Limb (tissue), 2 donors: ENCODE results near the gene METTL18.
"Not testable (repeated sequence)": the region's sequence is repeated elsewhere in the genome, so short reads cannot be mapped to it uniquely, and the experiment has no call there.

Experiments used
- DNase-seq, 2 donors: peaks; one replicate each; pipeline ENCODE4 v3.0.0-alpha.2; 2016; ENCODE audit errors: extremely low spot score in 2 of 2

Gene METTL18

DNA sequence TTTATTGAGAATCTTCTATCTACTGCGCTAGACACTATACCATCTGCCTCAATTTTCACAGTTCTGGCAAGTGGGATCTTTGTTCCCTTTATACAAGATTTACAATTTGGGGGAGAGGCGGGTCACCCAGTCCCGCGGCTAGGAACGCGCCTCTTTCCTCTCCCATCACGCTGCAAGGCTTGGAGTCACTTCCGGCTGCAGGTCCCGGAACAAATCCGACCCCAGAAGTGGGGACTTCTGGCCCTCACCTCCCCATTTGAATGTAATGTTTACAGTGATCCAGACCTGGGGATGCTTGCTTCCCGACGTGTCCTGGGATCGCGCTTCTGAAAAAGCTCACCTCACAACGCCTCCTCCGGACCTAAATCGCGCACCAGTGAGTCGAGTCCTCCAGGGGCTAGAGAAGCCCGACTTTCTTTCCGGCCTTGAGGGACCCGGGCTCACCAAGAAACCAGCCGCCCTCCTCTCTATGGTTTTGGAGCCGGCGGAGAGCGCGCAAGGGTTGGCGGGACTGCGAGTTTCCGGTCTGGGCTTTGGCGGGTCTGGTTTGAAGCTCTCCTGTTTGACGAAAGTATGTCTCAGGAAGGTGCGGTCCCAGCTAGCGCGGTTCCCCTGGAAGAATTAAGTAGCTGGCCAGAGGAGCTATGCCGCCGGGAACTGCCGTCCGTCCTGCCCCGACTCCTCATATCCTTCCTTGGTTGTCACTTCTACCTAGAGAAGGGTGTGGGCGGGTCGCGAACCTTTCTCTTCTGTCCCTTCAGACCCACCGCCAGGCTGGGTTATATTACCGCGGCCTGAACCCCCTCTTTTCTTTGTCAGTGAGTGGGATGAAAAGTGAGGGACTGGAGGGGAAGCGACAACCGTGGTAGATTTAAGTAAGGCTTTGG is at the start of gene METTL18:
Gene METTL18, minus strand, starts transcription at position 378 of the 887 bp plus-strand sequence. CDS start 1,212 bp downstream, outside the sequence.
- peak; percentile 93 to 94 for DNase-seq

DNA sequence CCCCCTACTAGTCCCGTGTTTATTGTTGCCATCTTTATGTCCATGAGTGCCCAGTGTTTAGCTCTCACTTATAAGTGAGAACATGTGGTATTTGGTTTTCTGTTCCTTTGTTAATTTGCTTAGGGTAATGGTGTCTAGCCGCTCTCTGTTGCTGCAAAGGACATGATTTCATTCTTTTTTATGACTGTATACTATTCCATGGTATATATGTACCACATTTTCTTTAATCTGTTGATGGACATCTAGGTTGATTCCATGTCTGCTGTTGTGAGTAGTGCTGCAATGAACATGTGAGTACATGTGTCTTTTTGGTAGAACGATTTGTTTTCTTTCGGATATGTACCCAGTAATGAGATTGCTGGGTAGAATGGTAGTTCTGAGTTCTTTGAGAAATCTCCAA is 44.2 kb upstream of the METTL18 start:
- no peak for DNase-seq

DNA sequence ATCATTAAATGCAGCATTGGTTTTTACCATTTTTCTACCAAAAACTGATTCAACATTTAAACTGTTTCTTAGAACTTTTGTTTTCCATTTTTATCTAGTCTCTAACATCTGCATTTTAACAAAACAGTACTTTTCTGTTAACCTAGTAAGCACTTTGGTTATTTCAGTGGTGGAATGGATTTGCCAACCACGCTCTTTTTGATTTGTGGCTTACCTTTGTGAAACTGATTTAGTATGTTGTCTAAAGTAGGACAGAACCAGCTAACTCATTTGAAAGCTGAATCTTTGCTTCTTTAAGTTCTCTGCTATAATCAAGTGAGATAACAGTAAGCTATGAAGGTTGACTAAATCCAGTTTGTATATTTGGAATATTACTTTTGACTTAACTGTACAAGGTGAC is 41.5 kb upstream of the METTL18 start:
- no peak for DNase-seq

DNA sequence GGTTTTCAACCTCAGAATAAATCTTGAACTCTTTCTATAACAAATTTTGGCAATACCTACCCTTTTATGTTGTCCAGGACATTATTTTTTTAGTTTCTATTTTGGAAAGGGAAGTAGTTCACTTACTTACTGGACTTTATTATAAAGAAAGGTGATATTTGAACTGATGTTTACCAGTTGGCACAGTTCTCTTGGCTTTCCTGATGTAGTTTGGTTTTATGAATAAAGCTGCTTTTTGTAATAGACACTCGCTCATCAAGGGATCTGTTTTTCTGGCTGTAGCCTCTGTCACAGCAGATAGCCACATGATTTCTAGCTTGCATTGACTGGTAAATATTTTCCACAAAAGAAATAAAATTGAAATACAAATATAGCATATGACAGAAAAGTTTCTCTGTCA is 40.9 kb upstream of the METTL18 start:
- DNase-seq: no peak

DNA sequence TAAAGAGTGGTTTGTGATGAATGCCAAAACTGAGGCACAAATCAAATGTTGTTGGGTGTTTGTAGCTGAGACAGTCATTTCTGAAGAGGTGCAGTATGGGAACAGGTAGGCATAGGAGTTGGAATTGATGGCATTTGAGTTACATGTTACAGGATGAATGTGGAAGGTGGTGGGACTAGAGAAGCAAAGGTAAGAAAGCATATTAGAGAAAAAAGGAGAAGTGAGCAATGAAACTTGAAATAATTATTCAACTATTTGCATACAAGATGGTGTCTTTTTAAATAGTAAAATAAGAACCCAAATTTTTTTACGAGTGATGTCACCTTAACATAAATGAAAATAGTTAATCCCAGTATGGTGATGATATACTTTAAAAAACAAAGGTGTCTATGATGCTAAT is 40.2 kb upstream of the METTL18 start:
- no peak for DNase-seq

DNA sequence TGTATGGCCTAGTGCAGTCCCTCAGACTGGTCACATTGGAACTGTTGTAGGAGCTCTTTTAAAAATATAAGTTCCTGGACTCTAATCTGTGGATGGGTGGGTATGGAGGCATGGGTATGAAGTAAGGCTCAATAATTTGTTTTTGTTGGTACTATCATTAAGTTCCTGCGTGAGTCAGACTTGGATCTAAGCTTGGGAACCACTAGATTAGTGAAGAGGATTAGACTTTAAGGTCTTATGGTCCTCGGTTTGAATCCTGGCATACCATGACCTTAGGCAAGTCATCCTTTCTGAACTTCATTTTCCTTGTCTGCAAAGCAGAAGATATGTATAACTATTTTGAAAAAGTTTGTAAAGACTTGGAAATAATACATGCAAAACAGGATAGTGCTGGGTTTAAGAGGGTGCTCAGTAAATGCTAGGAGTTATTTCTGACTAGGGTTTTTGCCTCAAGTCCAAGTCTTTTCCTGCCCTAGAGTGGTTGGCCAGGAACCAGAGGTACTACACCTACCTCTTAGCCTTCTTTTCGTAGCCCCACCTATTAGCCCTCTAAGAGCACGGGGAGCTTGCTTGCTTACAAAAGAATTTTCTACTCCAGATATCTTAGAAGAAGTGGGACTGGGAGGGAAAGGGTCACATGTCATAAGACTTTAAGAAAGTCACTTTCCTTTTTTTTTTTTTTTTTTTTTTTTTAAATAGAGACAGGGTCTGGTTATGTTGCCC is 38.6 kb upstream of the METTL18 start:
- no peak for DNase-seq

DNA sequence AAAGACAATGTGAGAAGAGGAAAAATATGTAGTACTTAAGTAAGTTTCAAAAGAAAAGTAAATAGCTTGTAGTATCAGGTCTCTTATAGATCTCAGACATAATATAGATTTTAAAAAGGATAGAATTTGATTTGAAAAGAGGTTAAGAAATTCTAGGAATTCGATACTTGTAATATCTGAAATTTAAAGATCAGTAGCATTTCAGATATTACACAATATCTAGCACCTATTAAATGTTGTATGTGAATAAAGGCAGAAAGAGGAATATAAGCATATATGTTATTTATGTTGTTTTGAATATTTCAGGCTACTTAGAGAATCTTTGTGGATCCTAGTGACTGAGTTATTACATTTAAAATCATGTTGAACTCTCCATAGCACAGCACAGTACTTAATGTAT is 35.0 kb upstream of the METTL18 start:
- DNase-seq: no peak

DNA sequence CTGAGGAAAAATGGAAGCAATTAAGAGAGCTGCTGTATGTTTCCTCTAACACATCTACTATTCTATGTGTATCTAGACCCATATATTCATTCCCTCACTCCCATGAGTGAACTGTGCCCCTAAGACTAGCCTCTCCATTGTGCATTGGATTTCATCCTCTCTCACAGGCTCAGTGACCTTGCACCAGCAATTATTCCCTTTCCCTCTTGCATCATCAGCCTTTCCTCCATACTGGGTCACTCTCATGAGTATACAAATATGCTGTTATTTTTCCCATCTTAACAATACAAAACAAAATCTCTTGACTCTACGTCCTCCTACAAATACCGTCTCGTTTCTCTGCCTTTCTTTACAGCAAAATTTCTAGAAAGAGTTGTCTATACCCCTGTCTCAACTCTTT is 29.4 kb upstream of the METTL18 start:
- DNase-seq: no peak

DNA sequence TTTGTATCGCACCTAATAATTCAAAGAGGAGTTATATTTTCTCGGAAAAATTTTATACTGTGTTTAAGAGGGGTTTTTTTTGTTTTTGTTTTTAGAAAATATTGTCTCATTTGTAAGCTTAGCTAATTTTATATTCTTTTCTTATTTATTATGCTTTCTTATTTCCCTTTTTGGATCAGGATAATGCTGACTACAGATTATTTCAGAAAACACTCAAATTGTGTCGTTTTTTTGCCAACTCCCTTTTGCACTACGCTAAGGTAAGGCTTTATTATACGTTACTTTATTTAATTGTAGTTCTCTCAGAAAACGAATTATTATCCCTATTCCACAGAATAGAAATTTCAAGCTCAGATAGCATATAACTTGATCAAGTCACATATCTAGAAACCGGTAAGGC is 26.8 kb upstream of the METTL18 start:
- no peak for DNase-seq

DNA sequence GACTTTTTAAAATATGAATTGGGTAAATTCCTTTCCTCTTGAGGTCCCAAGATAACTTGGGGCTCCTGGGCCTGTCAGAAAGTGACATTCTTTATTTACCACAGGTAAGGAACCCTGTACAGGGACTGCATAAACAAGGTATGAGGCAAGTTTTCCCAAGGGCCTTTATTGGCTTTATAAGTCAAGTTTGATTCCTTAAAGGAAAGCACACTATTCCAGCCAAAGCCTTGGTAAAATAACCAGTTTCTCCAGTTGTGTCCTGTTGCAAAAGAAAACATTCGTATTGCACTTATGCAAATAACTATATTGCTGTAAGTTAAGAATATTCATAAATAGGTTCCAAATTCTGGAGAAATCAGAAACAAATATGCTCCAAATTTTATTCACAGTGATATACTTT is 21.9 kb upstream of the METTL18 start:
- DNase-seq: no peak

DNA sequence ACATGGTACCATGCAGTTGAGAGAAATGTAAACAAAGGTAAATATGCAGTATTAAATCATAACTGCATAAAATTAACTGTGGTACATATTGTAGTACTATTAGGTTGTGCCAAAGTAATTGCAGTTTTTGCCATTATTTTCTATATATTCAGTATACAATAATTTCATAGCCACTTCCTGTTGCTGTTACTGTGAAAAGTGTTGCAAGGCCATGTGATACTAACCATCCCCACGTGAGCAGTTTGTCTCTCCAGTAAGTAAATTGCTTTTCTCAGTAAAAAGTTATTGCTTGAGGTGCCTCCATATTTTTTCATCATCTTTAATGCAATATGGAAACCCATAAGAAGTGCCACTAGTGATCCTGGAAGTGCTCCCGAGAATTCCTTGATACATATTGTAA is 19.6 kb upstream of the METTL18 start:
- DNase-seq: no peak

DNA sequence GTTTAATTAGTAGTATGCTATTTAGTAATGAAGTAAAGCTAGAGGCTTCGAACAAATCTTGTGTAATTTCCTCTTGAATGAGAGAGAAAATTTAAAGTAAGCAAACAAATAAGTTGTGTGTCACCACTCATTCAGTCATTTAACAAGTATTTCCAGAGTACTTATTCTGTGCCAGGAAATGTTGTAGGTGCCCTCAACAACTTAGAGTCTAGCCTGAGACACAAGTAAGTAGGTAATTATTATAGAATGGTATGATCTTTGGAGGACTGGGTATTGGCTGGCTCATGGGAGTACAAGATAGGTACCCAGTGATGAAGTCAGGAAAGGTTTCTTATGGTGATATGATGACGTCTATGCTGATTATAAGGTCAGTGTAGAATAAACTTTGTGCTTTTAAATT is 17.4 kb upstream of the METTL18 start:
- DNase-seq: no peak

DNA sequence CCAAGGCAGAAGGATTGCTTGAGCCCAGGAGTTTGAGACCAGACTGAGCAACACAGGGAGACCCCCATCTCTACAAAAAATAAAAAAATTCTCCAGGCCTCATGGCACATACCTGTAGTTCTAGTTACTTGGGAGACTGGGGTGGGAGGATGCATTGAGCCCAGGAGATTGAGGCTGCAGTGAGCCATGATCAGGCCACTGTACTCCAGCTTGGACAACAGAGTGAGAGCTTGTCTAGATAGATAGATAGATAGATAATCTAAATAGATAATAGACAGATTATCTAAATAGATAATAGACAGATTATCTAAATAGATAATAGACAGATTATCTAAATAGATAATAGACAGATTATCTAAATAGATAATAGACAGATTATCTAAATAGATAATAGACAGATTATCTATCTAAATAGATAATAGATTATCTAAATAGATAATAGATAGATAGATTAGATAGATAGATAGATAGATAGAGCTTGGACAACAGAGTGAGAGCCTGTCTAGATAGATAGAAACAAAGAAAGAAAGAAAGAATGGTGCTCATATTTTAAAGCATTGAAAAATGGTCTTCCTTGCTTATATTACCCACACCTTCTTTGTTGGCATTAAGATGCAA is 16.8 kb upstream of the METTL18 start:
- DNase-seq: not testable (repeated sequence)

DNA sequence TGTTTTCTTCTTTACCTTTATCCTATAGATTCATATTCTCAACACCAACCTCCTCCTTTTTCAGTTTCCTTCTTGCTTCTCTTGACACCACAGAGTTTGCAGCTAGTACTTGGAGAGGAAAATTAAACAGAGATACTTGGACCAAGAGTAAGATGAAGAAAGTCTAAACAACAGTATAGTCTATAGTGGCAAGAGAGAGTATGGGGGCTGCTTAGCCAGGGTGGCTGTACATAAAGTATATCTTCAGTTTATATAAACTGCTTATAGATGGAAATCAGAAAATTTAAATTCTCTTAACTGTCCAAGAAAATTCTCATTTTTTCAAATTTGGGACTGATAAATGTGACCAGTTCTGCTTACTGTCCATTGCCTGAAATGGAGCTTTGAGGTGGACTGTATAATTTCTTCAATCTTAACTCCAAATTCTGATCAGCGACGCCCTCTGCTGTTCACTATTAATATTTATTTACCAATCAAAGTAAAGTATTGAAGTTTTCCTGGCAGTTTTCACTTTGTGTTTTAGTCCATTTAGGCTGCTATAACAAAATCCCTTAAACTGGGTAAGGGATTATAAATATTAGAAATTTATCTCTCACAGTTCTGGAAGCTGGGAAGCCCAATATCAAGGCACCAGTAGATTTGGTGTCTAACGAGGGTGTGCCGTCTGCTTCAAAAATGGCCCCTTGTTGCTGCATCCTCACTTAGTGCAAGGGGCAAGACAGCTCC is 14.8 kb upstream of the METTL18 start:
- DNase-seq: peak in 1 of 2 donors; percentile 36

DNA sequence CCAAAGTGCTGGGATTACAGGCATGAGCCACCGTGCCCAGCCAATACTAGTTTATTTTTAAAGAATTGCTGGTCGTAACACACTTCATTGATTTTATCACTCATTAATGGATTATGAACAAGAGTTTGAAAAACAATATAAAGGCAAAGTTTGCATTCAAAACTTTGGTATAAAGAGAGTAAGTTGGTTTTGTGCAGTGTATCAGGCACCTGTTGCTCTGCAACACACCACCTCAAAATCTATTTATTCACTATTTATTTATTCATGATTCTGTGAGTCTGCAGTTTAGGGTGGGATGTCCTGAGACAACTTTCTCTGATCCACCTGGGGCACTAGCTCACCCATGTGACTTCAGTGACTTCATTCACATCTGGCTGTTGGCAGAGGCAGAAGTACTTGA is 10.2 kb upstream of the METTL18 start:
- DNase-seq: no peak

DNA sequence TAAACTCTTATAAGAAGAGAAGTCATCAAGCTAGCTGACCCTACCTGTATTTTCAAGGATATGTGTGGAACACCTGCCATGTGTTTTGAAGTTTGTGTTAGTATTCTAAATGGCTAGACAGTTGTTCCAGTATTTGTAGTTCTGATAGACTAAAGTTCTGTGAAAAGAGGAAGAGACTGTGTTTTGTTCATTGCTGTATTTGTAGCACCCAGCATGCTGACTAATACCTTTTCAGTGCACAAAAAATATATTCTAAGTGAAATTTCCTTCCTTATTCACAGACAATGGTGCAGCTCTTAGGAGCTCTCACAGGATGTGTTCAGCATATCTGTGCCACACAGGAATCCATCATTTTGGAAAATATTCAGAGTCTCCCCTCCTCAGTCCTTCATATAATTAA is 8.2 kb upstream of the METTL18 start:
- no peak for DNase-seq

DNA sequence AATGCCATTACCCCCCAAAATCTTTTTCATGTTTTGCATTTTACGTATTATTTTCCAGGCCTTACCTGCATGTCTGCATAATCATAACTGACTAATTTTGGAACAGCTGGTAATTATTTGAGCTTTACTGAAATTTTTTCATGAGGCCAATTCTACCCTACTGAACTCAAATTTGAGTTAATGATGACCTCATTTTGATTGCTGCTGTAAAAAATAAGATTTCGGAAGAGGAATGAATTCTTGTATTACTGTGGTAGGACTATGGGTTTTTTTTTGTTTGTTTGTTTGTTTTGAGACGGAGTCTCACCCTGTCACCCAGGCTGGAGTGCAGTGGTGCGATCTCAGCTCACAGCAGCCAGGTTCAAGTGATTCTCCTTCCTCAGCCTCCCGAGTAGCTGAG is 2.6 kb upstream of the METTL18 start:
- no peak for DNase-seq

DNA sequence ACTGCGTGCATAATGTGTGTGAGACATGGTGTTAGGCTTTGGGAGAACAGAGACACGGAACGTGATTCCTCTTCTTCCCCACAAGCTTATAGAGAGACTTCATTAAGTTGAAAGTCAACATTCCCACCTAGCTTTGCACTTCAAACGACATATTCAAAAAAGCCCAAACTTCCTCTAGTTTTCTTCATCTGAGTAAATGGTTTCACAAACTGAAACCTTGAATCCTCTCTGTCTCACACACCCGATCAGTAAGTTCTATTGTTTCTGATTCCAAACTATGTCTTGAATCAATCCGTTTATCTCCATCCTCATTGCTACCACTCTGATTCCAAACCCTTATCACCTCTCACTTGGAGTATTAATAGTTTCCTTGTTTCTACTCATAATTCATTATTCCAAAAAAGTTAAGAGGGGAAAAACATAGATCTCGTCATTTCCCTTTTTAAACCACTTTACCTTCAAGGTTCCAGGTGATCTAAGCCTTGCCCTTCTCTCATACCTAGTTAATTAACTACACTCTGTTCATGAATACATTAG is 1.6 kb upstream of the METTL18 start:
- no peak for DNase-seq

DNA sequence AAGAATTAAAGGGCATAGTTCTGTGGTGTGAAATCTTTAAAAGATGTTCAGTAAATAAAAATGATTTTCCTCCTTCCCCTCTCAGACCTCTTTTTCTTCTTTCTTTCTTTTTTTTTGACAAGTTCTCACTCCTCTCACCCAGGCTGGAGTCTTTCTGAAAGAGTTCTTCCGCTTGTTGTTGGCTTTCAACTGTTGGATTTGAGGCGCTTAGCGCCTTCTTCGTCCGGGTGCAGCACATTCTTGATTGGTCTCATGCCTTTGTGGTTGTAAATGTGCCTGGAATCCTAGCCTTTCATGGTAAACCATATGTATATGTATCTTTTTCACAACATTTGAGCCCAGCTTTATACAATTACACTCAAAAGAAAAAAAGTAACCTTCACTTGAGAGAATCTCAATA is 980 bp upstream of the METTL18 start:
- DNase-seq: no peak

DNA sequence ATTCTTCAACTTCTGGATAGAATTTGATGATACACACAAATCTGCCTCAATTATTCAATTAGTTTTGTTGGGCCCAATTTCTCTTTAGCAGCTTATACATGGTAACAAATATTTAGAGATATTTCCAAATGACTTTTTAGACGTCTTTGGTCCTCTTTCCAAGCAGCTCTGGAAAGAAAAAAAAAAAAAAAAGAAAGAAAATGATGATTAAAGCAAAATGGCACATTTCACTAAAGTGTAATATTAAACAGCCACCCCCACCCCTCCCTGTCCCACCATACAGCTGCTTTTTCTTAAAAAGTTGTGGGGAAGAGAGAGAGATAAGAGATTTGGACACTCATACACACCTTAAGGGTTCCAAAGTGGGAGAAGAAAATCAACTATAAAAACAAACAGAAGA is 977 bp downstream of the METTL18 start:
- DNase-seq: no peak

DNA sequence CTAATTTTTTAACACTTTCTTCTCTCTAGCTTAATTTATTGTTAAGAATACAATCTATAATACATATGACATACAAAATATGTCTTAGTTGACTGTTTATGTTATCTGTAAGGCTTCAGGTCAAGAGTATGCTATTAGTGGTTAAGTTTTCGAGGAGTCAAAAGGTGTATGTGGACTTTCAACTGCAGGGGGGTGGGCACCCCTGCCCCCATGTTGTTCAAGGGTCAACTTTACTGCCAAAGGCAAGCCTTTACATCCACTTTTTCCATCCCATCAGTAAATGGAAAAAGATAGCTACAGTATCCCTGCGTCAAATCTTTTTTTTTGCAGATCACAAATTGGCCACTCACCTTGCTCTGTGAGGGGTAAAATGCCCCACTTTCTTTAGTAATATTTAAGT is 6.3 kb downstream of the METTL18 start:
- no peak for DNase-seq

DNA sequence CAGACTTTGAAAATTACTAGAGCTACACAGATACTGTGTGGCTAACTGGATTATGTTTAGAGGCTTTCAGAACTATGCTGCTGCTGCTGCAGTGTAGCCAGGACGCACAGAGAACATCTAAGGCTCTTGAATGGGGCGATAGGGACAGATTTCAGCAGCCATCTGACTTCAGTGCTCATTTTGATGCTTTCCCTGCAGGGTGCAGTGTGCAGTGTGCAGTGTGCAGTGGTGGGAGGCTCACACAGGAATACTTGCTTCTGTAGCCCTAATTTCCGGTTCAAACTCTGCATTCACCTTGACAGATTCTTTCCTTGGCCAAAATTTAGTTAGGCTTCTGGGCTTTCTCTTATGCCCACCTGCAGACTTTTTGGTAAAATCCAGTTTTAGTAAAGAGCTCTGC is 7.7 kb downstream of the METTL18 start:
- no peak for DNase-seq
